K562 (cell line): ENCODE data around the gene STOM. TPM values are rescaled to one million over a fixed set of nuclear protein-coding genes. Genes with fewer than 3 reads are reported as not detected.

ENCODE experiments used
- ATAC-seq: fragments of 200-7000 bp; cut with Tn5 transposase; 3 replicates; pipeline ENCODE4 v1.9.1; 2020; ENCODE audit warnings: moderate library complexity
- BruUV-seq: library from RNA; stranded (reverse); fragments of 400-500 nt; replicated peaks from 2 replicates; lab custom pipeline; 2021; lab: Mats Ljungman, UMichigan
- CTCF ChIA-PET: fragments of 300-600 bp; formaldehyde crosslinking; extraction: SDS; loops from one replicate; lab custom pipeline; 2021; ENCODE audit warnings: low intra/inter-chr PET ratio; lab: Yijun Ruan, JAX
- POLR2A ChIA-PET: fragments of 300-600, 350-650 bp; sonication (Branson Sonifier 250); formaldehyde crosslinking; extraction: SDS; loops from one replicate; lab custom pipeline; 2021; ENCODE audit warnings: antibody characterized with exemption, inconsistent platforms; lab: Yijun Ruan, JAX
- DNase-seq, 4 experiments: peaks; one replicate each; pipeline versions ENCODE4 v3.0.0 to v3.0.0-alpha.2; 2011 to 2018; ENCODE audit warnings: low spot score in 3 of 4, mixed read lengths in 3 of 4; ENCODE audit errors: extremely low read depth in 1 of 4
- FAIRE-seq: peaks from 2 replicates; lab custom pipeline; 2011; peaks lifted over from hg19 to GRCh38; lab: Jason Lieb, UNC
- H2AFZ ChIP-seq: 2 replicates; pipeline ENCODE4 v1.6.0; 2011; ENCODE audit warnings: low read depth, low read length, control low read depth, inconsistent platforms
- H3K27ac ChIP-seq: fragments of 200-600 bp; 3 replicates; pipeline ENCODE4 v1.8.0; 2011; ENCODE audit warnings: low read depth, mild to moderate bottlenecking, control low read depth, inconsistent platforms, low read length, moderate library complexity, mixed read lengths; ENCODE audit errors: extremely low read depth
- H3K27me3 ChIP-seq, 2 experiments: fragments of 300-600 bp in 1 of 2; 2 replicates in 1 of 2; 3 replicates in 1 of 2; pipeline versions ENCODE4 v1.6.0 to v1.8.0; 2011; ENCODE audit warnings: inconsistent platforms in 2 of 2, low read length in 2 of 2, mild to moderate bottlenecking in 1 of 2, mixed read lengths in 1 of 2, moderate library complexity in 1 of 2; ENCODE audit not compliant: control insufficient read depth in 2 of 2, insufficient read depth in 2 of 2
- H3K36me3 ChIP-seq: fragments of 300-600 bp; 3 replicates; pipeline ENCODE4 v1.8.0; 2011; ENCODE audit warnings: mild to moderate bottlenecking, low read length, inconsistent platforms; ENCODE audit not compliant: control insufficient read depth, insufficient read depth
- H3K4me1 ChIP-seq, 2 experiments: fragments of 200-600 bp in 1 of 2; replicated peaks in 1 of 2; 2 replicates in 1 of 2; 3 replicates in 1 of 2; pipeline versions ENCODE4 v1.5.1 to v1.8.0; 2011; ENCODE audit warnings: inconsistent platforms in 2 of 2, low read length in 2 of 2, mild to moderate bottlenecking in 1 of 2, mixed read lengths in 1 of 2, moderate library complexity in 1 of 2; ENCODE audit not compliant: control insufficient read depth in 2 of 2, insufficient read depth in 2 of 2
- H3K4me2 ChIP-seq: 2 replicates; pipeline ENCODE4 v1.6.1; 2011; ENCODE audit warnings: low read length, control low read depth, inconsistent platforms, mixed read lengths; ENCODE audit not compliant: insufficient read depth
- H3K4me3 ChIP-seq: fragments of 200-600 bp; sonication (generic), shearing (Covaris generic); 2 replicates; pipeline ENCODE4 v1.5.1; 2016; ENCODE audit warnings: control low read depth, inconsistent platforms
- H3K79me2 ChIP-seq: fragments of 200-600 bp; 3 replicates; pipeline ENCODE4 v1.8.0; 2011; ENCODE audit warnings: low read length, inconsistent platforms; ENCODE audit not compliant: control insufficient read depth, insufficient read depth
- H3K9ac ChIP-seq, 2 experiments: 2 replicates each; pipeline versions ENCODE4 v1.6.0 to v1.6.1; 2011; ENCODE audit warnings: low read depth in 2 of 2, low read length in 2 of 2, control low read depth in 1 of 2, inconsistent platforms in 1 of 2, mild to moderate bottlenecking in 1 of 2, mixed read lengths in 1 of 2; ENCODE audit not compliant: insufficient read depth in 1 of 2
- H3K9me1 ChIP-seq: one replicate; pipeline ENCODE4 v1.6.0; 2011; ENCODE audit warnings: inconsistent platforms, mild to moderate bottlenecking, low read length, moderate library complexity; ENCODE audit not compliant: control insufficient read depth, insufficient read depth
- H3K9me3 ChIP-seq: replicated peaks from 2 replicates; pipeline ENCODE4 v1.5.1; 2011; ENCODE audit warnings: low read depth, low read length, inconsistent platforms; ENCODE audit not compliant: control insufficient read depth, insufficient read depth
- H4K20me1 ChIP-seq: replicated peaks from 2 replicates; pipeline ENCODE4 v1.6.1; 2011; ENCODE audit warnings: low read length, inconsistent platforms, mixed read lengths; ENCODE audit not compliant: control insufficient read depth, insufficient read depth
- ATF7 ChIP-seq: fragments of 450-650 bp; IDR thresholded peaks from 2 replicates; pipeline ENCODE4 v1.7.1; 2014; ENCODE audit warnings: mild to moderate bottlenecking, moderate library complexity
- CBX3 ChIP-seq, 2 experiments: IDR thresholded peaks; 1 replicate in 1 of 2; 2 replicates in 1 of 2; pipeline ENCODE4 v1.6.1; 2012; ENCODE audit warnings: inconsistent platforms in 2 of 2, low read length in 2 of 2, borderline replicate concordance in 1 of 2, control low read depth in 1 of 2
- HEY1 ChIP-seq: fragments of 250-450 bp; sonication (Bioruptor Pico); IDR thresholded peaks from 2 replicates; pipeline ENCODE4 v1.5.0; 2020; ENCODE audit warnings: mild to moderate bottlenecking, moderate library complexity, borderline replicate concordance
- MEIS2 ChIP-seq: fragments of 450-650 bp; IDR thresholded peaks from 2 replicates; pipeline ENCODE4 v1.6.1; 2014; ENCODE audit warnings: mild to moderate bottlenecking; ENCODE audit not compliant: partially characterized antibody
- PCBP1 ChIP-seq: fragments of 200-400 bp; formaldehyde crosslinking; IDR thresholded peaks from 2 replicates; pipeline ENCODE4 v1.6.1; 2018; ENCODE audit warnings: mild to moderate bottlenecking, low read depth, low read length; ENCODE audit not compliant: poor library complexity, severe bottlenecking
- SREBF2 ChIP-seq: sonication (generic); formaldehyde crosslinking; IDR thresholded peaks from 2 replicates; pipeline ENCODE4 v1.4.0; 2020; ENCODE audit warnings: mild to moderate bottlenecking, missing genetic modification reagents
- SRSF3 ChIP-seq: fragments of 200-400 bp; formaldehyde crosslinking; IDR thresholded peaks from 2 replicates; pipeline ENCODE4 v1.6.1; 2016; ENCODE audit warnings: mild to moderate bottlenecking, low read length, moderate library complexity; ENCODE audit not compliant: insufficient read depth
- XRCC4 ChIP-seq: IDR thresholded peaks from one replicate; pipeline ENCODE4 v1.6.1; 2011; ENCODE audit not compliant: insufficient read depth, insufficient read length; ENCODE audit errors: extremely low read depth
- ZNF184 ChIP-seq: sonication (generic); formaldehyde crosslinking; IDR thresholded peaks from 2 replicates; pipeline ENCODE4 v1.5.0; 2020; ENCODE audit warnings: missing genetic modification reagents
- ZNF316 ChIP-seq: fragments of 450-650 bp; IDR thresholded peaks from 2 replicates; pipeline ENCODE4 v1.6.1; 2016
- ZNF586 ChIP-seq: fragments of 450-650 bp; formaldehyde crosslinking; conservative IDR thresholded peaks from 2 replicates; pipeline ENCODE4 v1.4.0; 2020; ENCODE audit warnings: mild to moderate bottlenecking, moderate library complexity
- ZNF785 ChIP-seq: fragments of 250-450 bp; sonication (Bioruptor Pico); IDR thresholded peaks from 2 replicates; pipeline ENCODE4 v1.4.0; 2020; ENCODE audit warnings: mild to moderate bottlenecking
- WGBS: fragments of 100-300 bp; shearing (Covaris generic); methylation state at CpG from one replicate; pipeline ENCODE4 v1.1.6; 2016; ENCODE audit warnings: low coverage, mixed read lengths; ENCODE audit not compliant: insufficient coverage; ENCODE audit errors: missing lambda C conversion rate; 5-methylcytosine and 5-hydroxymethylcytosine counted together
- in situ Hi-C: fragments of 300-500 bp; cut with MboI; formaldehyde crosslinking; loops from 4 replicates; pipeline ENCODE4 v1.15.0; 2018; ENCODE audit warnings: inconsistent platforms, mixed read lengths
- intact Hi-C: fragments of 100-400 bp; cut with micrococcal nuclease; formaldehyde crosslinking; loops from 2 replicates; pipeline ENCODE4 v1.14.2; 2022
- polyA plus RNA-seq, 8 experiments: library from polyadenylated mRNA; depleted of rRNA in 4 of 8; stranded (reverse) in 5 of 8; unstranded in 3 of 8; fragments of >200 nt; fragmentation: Nextera tagmentation in 2 of 8; fragmentation: Illumina TruSeq in 1 of 8; extraction: Ambion mirVana in 2 of 8; extraction: Trizol in 1 of 8; gene quantifications; 2 replicates each; pipeline versions ENCODE4 v1.2.1 to v1.2.3, GENCODE V29; 2011 to 2014; ENCODE audit warnings: inconsistent platforms in 1 of 8, missing spikeins in 1 of 8
- total RNA-seq, 7 experiments: library from RNA; depleted of rRNA in 6 of 7; stranded (reverse); fragments of >200 nt in 6 of 7; fragmentation: Illumina TruSeq in 2 of 7; extraction: Trizol in 2 of 7; gene quantifications; 2 replicates each; pipeline versions ENCODE4 v1.2.1 to v1.2.3, GENCODE V29; 2011 to 2021; ENCODE audit warnings: low replicate concordance in 1 of 7
- TF ChIP-seq, protein P1 (sequence below): sonication (generic); formaldehyde crosslinking; IDR thresholded peaks from 2 replicates; pipeline ENCODE4 v1.8.1; 2023; ENCODE audit warnings: mild to moderate bottlenecking, missing genetic modification reagents
- TF ChIP-seq, protein P2 (sequence below): fragments of 450-650 bp; formaldehyde crosslinking; IDR thresholded peaks from 2 replicates; pipeline ENCODE4 v1.4.0; 2022; ENCODE audit warnings: missing genetic modification characterization

STOM gene
- total and polyA plus RNA-seq, 9 of the 15 experiments (the other 6 are each of a cell fraction or from before 2014, with no cell fraction given) = 23.2 to 140 (median 43.9) TPM

GRCh38 chr9:121357011-121357410 is 13.0 kb downstream of the STOM start (continued):
- TF ChIP-seq PCBP1 (no peak), ZNF785 (CRISPR knock-in tag) (no peak), CBX3 (IDR thresholded peaks at IDR 0.05; ENCODE audit: borderline replicate concordance in 1 of 2, low read length in 2 of 2) (no peak), SRSF3 (no peak), ZNF184 (CRISPR knock-in tag) (no peak), MEIS2 (no peak), XRCC4 (no peak)
- TF ChIP-seq, all 486 proteins: peak for 0

GRCh38 chr9:121354762-121355161 is 15.3 kb downstream of the STOM start:
- Histone ChIP-seq H3K27ac (no peak overlapping the region), H3K79me2 (peaks cover 2% of the 10 kb centered on the region; the same call in 1 of the 3 replicates), H4K20me1 (no peaks in the 10 kb centered on the region), H3K4me1 (peaks cover 0 to 10% of the 10 kb centered on the region in 2 experiments; a peak in 2 of 5 replicates), H3K36me3 (peaks cover 44% of the 10 kb centered on the region), H3K9ac (no peak overlapping the region), H2AFZ (no peak overlapping the region), H3K4me2 (no peak overlapping the region), H3K9me3 (no peaks in the 10 kb centered on the region), H3K27me3 (no peaks in the 10 kb centered on the region), H3K4me3 (no peak overlapping the region), H3K9me1 (no peaks in the 10 kb centered on the region)
- no peak for DNase-seq
- intact Hi-C loops = no loop called here
- no peak for ATAC-seq
- BruUV-seq = no TSS peak
- CTCF ChIA-PET = no interaction called here
- FAIRE-seq = no peak
- POLR2A ChIA-PET = interaction anchor here (0.6 to 1.9 kb wide), 5 partner anchors 9 to 70 kb away, joined by 4 to 12 read pairs (median 4); no protein-coding TSS in a partner anchor
- in situ Hi-C loops = no loop called here
- 91% methylated on average over 5 of the region's 5 CpGs for WGBS
- TF ChIP-seq ZNF316 (no peak), SREBF2 (CRISPR knock-in tag) (no peak), ATF7 (no peak), HEY1 (no peak), ZNF586 (CRISPR knock-in tag) (no peak)
- TF ChIP-seq, protein P1, sequence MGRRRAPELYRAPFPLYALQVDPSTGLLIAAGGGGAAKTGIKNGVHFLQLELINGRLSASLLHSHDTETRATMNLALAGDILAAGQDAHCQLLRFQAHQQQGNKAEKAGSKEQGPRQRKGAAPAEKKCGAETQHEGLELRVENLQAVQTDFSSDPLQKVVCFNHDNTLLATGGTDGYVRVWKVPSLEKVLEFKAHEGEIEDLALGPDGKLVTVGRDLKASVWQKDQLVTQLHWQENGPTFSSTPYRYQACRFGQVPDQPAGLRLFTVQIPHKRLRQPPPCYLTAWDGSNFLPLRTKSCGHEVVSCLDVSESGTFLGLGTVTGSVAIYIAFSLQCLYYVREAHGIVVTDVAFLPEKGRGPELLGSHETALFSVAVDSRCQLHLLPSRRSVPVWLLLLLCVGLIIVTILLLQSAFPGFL (CRISPR knock-in tag) = no peak
- TF ChIP-seq, protein P2, sequence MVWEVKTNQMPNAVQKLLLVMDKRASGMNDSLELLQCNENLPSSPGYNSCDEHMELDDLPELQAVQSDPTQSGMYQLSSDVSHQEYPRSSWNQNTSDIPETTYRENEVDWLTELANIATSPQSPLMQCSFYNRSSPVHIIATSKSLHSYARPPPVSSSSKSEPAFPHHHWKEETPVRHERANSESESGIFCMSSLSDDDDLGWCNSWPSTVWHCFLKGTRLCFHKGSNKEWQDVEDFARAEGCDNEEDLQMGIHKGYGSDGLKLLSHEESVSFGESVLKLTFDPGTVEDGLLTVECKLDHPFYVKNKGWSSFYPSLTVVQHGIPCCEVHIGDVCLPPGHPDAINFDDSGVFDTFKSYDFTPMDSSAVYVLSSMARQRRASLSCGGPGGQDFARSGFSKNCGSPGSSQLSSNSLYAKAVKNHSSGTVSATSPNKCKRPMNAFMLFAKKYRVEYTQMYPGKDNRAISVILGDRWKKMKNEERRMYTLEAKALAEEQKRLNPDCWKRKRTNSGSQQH (CRISPR knock-in tag) = no peak
